ENCODE results near the gene PTPN22.

PTPN22 gene

DNA sequence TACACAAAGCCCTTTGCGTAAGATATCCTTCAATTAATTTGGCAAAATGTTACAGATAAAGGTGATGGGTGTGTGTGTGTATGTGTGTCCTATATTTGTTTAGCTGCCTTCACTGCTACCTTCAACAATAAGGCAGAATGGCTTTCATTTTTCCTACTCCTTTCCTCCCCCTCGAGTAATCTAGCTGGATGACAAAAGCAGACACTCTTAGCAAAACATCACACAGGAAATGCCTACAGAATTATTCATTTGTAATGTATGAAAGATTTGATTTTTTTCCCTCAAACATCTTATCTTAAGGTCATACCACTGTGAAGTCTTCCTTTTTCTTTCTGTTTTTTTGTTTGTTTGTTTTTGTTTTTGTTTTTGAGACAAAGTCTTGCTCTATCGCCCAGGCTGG, 10.6 kb downstream of the PTPN22 start:
- TF ChIP-seq, protein P1, sequence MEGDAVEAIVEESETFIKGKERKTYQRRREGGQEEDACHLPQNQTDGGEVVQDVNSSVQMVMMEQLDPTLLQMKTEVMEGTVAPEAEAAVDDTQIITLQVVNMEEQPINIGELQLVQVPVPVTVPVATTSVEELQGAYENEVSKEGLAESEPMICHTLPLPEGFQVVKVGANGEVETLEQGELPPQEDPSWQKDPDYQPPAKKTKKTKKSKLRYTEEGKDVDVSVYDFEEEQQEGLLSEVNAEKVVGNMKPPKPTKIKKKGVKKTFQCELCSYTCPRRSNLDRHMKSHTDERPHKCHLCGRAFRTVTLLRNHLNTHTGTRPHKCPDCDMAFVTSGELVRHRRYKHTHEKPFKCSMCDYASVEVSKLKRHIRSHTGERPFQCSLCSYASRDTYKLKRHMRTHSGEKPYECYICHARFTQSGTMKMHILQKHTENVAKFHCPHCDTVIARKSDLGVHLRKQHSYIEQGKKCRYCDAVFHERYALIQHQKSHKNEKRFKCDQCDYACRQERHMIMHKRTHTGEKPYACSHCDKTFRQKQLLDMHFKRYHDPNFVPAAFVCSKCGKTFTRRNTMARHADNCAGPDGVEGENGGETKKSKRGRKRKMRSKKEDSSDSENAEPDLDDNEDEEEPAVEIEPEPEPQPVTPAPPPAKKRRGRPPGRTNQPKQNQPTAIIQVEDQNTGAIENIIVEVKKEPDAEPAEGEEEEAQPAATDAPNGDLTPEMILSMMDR (IDR thresholded peaks at IDR 0.05; ENCODE audit: insufficient read depth, low read length, poor library complexity, severe bottlenecking), result no peak
- no peaks in the 10 kb centered on the region; the same call in none of the 2 replicates for H3K36me3 ChIP-seq (ENCODE audit: control insufficient read depth, insufficient read depth, low read length)
- H3K27me3 ChIP-seq (replicated peaks; ENCODE audit: control insufficient read depth, insufficient read depth, low read length), result no peaks in the 10 kb centered on the region
- no peak overlapping the region for H3K4me3 ChIP-seq (replicated peaks; ENCODE audit: low read depth, low read length)
- DNase-seq (ENCODE audit: extremely low read depth, insufficient read length), result no peak

DNA sequence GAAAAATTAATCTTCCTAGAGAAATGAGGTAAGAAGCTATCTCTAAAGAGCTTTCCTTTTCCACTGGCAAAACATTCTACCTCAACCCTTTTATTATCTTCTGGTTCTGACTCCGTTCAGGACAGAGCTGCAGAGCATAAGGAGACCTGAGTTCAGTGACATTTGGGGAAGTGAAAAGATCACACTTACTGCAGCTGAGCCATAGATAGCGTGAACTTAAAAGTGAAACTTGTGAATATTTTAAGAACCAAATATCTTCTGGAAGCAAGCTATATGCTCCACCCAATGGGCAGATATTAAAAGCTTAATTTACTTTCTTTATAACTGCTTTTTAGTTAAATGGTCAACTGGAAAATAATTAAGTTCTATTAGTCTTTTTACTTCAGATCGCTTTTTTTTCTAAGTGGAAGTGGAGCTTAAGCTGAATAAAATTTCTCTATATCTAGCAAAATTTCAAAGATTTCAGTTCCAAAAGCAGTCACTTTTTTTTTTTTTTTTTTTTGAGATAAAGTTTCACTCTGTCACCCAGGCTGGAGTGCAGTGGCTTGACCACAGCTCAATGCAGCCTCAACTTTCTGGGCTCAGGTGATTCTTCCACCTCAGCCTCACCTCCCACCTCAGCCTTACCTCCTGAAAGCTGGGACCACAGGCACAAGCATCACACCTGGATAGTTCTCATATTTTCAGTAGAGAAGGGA, 11.9 kb downstream of the PTPN22 start:
- Histone ChIP-seq H3K4me3 (replicated peaks; ENCODE audit: low read depth, low read length) (peak overlapping the region; percentile 40), H3K27me3 (replicated peaks; ENCODE audit: control insufficient read depth, insufficient read depth, low read length) (no peaks in the 10 kb centered on the region), H3K36me3 (ENCODE audit: control insufficient read depth, insufficient read depth, low read length) (peaks cover 6% of the 10 kb centered on the region)
- peak; percentile 76 for DNase-seq (ENCODE audit: extremely low read depth, insufficient read length)
- TF ChIP-seq, protein P1 (IDR thresholded peaks at IDR 0.05; ENCODE audit: insufficient read depth, low read length, poor library complexity, severe bottlenecking), result no peak

DNA sequence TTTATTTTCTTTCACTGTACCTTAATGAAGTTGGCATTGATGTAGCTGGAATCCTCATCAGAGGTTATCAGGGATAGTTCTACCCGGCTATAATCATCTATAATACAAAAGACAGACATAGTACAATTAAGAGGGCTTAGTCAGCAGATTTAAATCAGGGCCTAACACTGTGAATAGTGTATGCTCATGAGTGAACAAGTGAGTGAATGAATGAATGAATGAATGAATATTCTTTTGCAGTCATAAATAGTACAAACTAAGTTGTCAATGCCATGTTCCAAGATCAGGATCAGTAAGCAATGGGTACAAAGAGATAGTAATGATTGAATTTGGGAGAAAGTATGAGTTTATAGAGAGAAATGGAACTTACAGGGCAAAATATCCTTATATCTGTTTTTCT, 12.5 kb downstream of the PTPN22 start:
- TF ChIP-seq, protein P1 (IDR thresholded peaks at IDR 0.05; ENCODE audit: insufficient read depth, low read length, poor library complexity, severe bottlenecking), result no peak
- Histone ChIP-seq H3K4me3 (replicated peaks; ENCODE audit: low read depth, low read length) (no peak overlapping the region), H3K27me3 (replicated peaks; ENCODE audit: control insufficient read depth, insufficient read depth, low read length) (no peaks in the 10 kb centered on the region), H3K36me3 (ENCODE audit: control insufficient read depth, insufficient read depth, low read length) (peaks cover 6% of the 10 kb centered on the region)
- DNase-seq (ENCODE audit: extremely low read depth, insufficient read length), result no peak

DNA sequence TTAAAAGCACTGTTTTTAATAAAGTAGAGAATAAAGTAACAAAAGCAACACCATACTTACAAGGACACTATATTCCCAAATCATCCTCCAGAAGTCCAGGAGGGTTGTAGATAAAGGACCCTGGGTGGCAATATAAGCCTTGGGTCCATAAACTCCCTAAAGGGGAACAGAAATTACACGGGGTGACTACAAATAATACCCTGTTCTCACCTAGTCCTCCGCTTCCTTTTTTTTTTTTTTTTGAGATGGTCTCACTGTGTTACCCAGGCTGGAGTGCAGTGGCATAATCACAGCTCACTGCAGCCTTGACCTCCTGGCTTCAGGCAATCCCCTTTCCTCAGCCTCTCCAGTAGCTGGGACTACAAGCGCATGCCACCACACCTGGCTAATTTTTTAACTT, 13.1 kb downstream of the PTPN22 start:
- Histone ChIP-seq H3K4me3 (replicated peaks; ENCODE audit: low read depth, low read length) (no peak overlapping the region), H3K36me3 (ENCODE audit: control insufficient read depth, insufficient read depth, low read length) (peaks cover 6% of the 10 kb centered on the region), H3K27me3 (replicated peaks; ENCODE audit: control insufficient read depth, insufficient read depth, low read length) (no peaks in the 10 kb centered on the region)
- DNase-seq (ENCODE audit: extremely low read depth, insufficient read length), result no peak
- TF ChIP-seq, protein P1 (IDR thresholded peaks at IDR 0.05; ENCODE audit: insufficient read depth, low read length, poor library complexity, severe bottlenecking), result no peak

DNA sequence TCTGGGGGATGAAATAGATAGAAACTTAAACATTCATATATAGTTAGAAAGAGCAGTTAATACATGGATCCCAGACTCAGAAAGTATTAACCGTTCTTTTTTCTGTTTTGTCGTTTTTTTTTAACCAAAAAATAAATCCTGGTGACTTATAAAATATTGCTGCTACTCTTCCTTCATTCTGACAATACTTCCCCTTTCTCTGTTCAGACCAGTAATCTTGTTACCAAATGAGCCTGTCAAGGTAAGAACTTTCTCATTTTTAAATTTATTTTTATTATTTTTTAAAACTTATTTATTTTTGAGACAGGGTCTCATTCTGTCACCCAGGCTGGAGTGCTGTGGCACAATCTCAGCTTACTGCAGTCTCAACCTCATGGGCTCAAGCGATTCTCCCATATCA, 13.7 kb downstream of the PTPN22 start:
- no peak for DNase-seq (ENCODE audit: extremely low read depth, insufficient read length)
- Histone ChIP-seq H3K27me3 (replicated peaks; ENCODE audit: control insufficient read depth, insufficient read depth, low read length) (no peaks in the 10 kb centered on the region), H3K36me3 (ENCODE audit: control insufficient read depth, insufficient read depth, low read length) (peaks cover 6% of the 10 kb centered on the region), H3K4me3 (replicated peaks; ENCODE audit: low read depth, low read length) (no peak overlapping the region)
- TF ChIP-seq, protein P1 (IDR thresholded peaks at IDR 0.05; ENCODE audit: insufficient read depth, low read length, poor library complexity, severe bottlenecking), result no peak

DNA sequence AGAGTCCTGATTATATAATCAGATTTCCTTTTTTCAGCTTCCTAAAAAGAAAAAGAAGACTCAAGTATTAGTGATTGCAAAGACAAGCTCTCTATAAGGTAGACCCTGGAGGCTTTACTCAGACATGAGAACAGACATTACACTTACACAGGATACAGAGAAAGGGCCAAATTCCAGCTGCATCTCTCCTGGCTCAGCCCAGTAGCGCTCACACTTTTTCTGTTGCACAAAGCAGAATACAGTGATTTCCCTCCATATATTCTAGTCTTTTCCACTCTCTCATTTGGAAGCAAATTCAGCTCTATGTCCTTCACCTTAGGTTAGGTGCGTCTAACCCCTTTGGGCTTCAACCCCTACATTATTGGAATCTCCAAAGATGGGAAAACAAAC, 15.1 kb downstream of the PTPN22 start:
- DNase-seq (ENCODE audit: extremely low read depth, insufficient read length), result no peak
- Histone ChIP-seq H3K36me3 (ENCODE audit: control insufficient read depth, insufficient read depth, low read length) (peaks cover 6% of the 10 kb centered on the region), H3K27me3 (replicated peaks; ENCODE audit: control insufficient read depth, insufficient read depth, low read length) (no peaks in the 10 kb centered on the region), H3K4me3 (replicated peaks; ENCODE audit: low read depth, low read length) (no peak overlapping the region)
- TF ChIP-seq, protein P1 (IDR thresholded peaks at IDR 0.05; ENCODE audit: insufficient read depth, low read length, poor library complexity, severe bottlenecking), result no peak
